Skin of body (tissue), 2 donors: ENCODE data around the gene SNTG2. TPM values are rescaled to one million over a fixed set of nuclear protein-coding genes. Genes with fewer than 3 reads are reported as not detected.
"Not testable (repeated sequence)": the region's sequence is repeated elsewhere in the genome, so short reads cannot be mapped to it uniquely, and the experiment has no call there.

Source experiments
- DNase-seq: peaks from one replicate; lab custom pipeline; 2025; lab: John Stamatoyannopoulos, UW
- total RNA-seq: library from RNA; depleted of rRNA; stranded (reverse); fragments of >200 nt; gene quantifications from one replicate; pipeline ENCODE4 v1.2.3, GENCODE V29; 2014

The SNTG2 gene
- total RNA-seq, 1 donor from 2014 or later: 5.2 TPM

DNA sequence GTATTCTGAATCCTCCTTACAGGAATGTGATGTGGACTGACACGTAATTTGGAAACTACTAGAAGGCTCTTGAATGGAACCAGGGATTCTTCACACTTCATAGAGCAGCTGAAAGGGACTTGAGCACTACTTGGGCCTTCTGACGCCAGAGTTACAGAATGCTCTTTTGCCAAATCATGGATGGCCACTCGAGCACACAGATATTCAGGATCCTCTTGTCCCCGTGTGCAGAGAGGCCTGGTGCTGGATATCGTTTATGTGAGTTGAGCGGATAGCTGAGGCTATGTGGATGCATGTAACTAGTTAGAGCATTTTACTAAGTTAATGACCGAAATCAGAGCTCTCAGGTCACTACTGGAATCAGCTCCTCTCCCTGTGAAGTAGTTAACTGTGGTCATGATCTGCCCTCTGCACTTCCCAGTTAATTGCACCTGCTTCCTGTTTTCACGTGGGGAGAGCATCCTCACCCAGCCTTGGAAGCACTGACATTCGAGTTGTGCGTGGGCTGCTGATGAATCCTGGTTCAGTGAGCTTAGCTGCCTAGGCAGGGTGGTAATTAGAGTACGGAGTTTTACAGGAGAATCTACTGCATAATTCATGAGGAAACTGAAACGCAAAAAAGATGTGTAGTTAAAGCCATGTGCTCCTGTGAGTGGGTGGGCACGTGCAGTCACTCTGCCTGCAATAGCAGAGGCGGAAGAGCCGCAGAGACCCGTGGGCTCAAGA, 457.5 kb downstream of the SNTG2 start:
- no peak for DNase-seq

DNA sequence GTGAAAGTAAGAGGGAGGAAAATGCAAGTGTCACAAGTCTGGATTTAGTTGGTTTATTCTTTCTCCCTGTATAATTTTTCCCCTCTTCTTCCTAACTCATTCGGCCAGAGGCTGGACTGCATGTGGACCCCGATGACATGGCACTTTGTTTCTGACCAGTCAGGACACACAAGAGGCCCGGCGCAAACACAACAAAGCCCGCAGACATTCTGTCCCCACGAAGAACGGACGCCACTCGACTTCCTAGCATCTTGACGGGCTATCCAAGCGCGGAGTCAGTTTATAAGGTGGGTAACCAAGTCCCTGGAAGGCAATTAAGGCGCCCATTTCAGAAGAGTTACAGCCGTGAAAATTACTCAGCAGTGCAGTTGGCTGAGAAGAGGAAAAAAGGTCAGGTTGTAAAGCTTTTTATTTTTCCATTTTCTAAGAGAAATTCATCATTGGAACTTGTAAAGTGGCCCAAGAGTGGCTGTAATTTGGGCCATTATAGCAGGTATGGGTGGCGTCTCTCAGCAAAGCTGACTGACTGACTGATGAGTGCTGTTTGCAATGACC, 462.6 kb downstream of the SNTG2 start, which contains the start of gene TPO:
TSS of gene TPO (plus strand) at position 308 of the 555 bp plus-strand sequence. CDS start 946 bp downstream, outside the sequence.
- no peak for DNase-seq

DNA sequence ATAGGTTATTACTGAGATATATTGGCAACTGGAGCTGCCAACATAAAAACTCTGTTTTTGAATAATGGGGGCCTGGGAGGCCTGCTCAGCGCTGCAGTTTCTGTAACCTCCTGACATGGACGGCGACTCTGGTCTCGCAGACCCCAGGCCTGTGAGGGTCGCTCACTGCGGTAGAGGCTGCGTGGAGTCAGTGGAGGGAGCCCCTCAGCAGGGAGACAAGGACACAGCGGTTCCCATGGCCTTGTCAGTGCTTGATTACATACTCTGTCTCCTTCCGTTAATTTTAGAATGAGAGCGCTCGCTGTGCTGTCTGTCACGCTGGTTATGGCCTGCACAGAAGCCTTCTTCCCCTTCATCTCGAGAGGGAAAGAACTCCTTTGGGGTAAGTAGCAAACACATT, 463.5 kb downstream of the SNTG2 start:
- no peak for DNase-seq

DNA sequence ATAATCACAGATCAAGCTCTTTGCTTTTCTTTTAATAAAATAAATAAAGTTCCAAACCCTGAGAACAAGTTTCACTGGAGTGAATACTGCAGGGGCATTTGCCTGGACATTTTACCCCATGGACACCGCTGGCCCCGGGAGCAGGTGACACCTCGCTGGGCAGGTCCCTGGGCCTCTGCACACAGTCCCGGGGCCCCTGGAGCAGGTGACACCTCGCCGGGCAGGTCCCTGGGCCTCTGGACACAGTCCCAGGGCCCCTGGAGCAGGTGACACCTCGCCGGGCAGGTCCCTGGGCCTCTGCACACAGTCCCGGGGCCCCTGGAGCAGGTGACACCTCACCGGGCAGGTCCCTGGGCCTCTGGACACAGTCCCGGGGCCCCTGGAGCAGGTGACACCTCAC, 464.3 kb downstream of the SNTG2 start:
- DNase-seq: not testable (repeated sequence)

DNA sequence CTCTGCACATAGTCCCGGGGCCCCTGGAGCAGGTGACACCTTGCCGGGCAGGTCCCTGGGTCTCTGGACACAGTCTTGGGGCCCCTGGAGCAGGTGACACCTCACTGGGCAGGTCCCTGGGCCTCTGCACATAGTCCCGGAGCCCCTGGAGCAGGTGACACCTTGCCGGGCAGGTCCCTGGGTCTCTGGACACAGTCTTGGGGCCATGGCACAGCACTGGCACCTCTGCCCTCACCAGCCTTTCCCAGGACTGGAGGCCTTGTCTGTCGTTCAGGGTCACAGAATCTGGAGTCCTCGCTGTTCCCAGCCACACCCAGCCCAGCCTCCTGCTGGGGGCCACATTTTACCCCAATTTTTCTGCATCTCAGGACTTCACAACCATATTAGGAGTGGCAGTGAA, 464.9 kb downstream of the SNTG2 start:
- DNase-seq: no peak
